ENCODE data around the gene TAF5L. TPM values are rescaled to one million over a fixed set of nuclear protein-coding genes. Genes with fewer than 3 reads are reported as not detected.
"Not testable (repeated sequence)": the region's sequence is repeated elsewhere in the genome, so short reads cannot be mapped to it uniquely, and the experiment has no call there.

Gene TAF5L
- total RNA-seq, 2 donors from 2014 or later: 18.9 to 21.7 TPM

- H3K4me3 Mint-ChIP-seq: no peak overlapping the region
- no peaks in the 10 kb centered on the region for H3K9me3 Mint-ChIP-seq
- no peak overlapping the region for H3K27ac Mint-ChIP-seq
- no peaks in the 10 kb centered on the region for H3K27me3 Mint-ChIP-seq (ENCODE audit: low read depth)
- peak; percentile 60 to 69 for ATAC-seq (replicated peaks in 1 of 2)
- H3K36me3 Mint-ChIP-seq (ENCODE audit: insufficient read depth in 2 of 2): no peaks in the 10 kb centered on the region
- no peak for DNase-seq
- H3K4me1 Mint-ChIP-seq (ENCODE audit: low read depth): peaks cover 52% of the 10 kb centered on the region
Measured at GRCh38 chr1:229619002-229619401, 6.9 kb downstream of the TAF5L start.

DNA sequence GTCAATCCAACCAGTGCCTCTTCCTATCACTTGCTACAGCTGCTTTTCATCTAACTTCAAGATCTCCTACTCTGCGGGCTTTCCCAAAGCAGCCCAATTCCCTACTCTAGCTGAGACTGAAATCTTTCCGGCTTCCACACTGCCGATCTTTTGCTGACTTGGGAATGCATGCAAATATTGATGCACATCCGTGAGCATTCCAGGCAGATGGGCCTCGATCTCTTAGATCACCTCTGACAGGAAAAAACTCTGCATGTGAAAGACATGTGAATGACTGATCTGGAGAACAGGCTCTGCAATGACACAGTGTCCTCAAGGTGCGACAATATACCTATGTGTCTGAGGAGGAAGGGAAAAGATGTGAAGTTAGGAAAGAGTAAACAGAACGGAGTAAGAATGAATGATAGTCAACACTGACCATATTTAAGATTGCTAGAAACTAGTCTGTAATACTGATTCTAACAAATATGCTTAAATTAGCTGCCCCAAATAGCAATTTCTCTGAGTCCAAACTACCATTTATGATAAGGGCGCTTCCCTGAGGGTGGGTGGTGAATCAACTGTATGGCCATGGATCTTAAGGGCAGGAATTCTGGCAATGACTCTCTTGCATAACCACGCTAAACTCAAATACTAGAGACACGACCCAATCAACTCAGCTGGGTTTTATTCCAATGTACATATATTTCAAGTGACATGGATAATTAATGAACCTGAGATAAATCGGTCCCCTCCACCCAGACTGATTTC is 8.4 kb downstream of the TAF5L start:
- ATAC-seq (replicated peaks in 1 of 2): no peak
- no peak overlapping the region for H3K4me3 Mint-ChIP-seq
- no peaks in the 10 kb centered on the region for H3K27me3 Mint-ChIP-seq (ENCODE audit: low read depth)
- no peaks in the 10 kb centered on the region for H3K9me3 Mint-ChIP-seq
- H3K36me3 Mint-ChIP-seq (ENCODE audit: insufficient read depth in 2 of 2): peaks cover 3 to 9% of the 10 kb centered on the region in 2 donors
- H3K4me1 Mint-ChIP-seq (ENCODE audit: low read depth): peaks cover 37% of the 10 kb centered on the region
- DNase-seq: no peak
- H3K27ac Mint-ChIP-seq: no peak overlapping the region

- Mint-ChIP-seq H3K4me3 (no peak overlapping the region), H3K9me3 (no peaks in the 10 kb centered on the region), H3K36me3 (ENCODE audit: insufficient read depth in 2 of 2) (peaks cover 3 to 14% of the 10 kb centered on the region in 2 donors), H3K27ac (no peak overlapping the region), H3K27me3 (ENCODE audit: low read depth) (no peaks in the 10 kb centered on the region), H3K4me1 (ENCODE audit: low read depth) (peaks cover 11% of the 10 kb centered on the region)
- ATAC-seq (replicated peaks in 1 of 2) (no peak), DNase-seq (no peak)
Measured at GRCh38 chr1:229614701-229615100, 11.2 kb downstream of the TAF5L start.

- H3K27me3 Mint-ChIP-seq (ENCODE audit: low read depth): no peaks in the 10 kb centered on the region
- no peak for ATAC-seq (replicated peaks in 1 of 2)
- no peak overlapping the region for H3K27ac Mint-ChIP-seq
- H3K9me3 Mint-ChIP-seq: no peaks in the 10 kb centered on the region
- H3K36me3 Mint-ChIP-seq (ENCODE audit: insufficient read depth in 2 of 2): peaks cover 3 to 19% of the 10 kb centered on the region in 2 donors
- no peak overlapping the region for H3K4me3 Mint-ChIP-seq
- DNase-seq: no peak
- H3K4me1 Mint-ChIP-seq (ENCODE audit: low read depth): peaks cover 4% of the 10 kb centered on the region
Measured at GRCh38 chr1:229613938-229614337, 12.0 kb downstream of the TAF5L start.

GRCh38 chr1:229608590-229608989 is 17.3 kb downstream of the TAF5L start:
- H3K9me3 Mint-ChIP-seq: no peaks in the 10 kb centered on the region
- H3K4me3 Mint-ChIP-seq: no peak overlapping the region
- H3K27ac Mint-ChIP-seq: no peak overlapping the region
- H3K36me3 Mint-ChIP-seq (ENCODE audit: insufficient read depth in 2 of 2): peaks cover 10 to 30% of the 10 kb centered on the region in 2 donors
- H3K27me3 Mint-ChIP-seq (ENCODE audit: low read depth): no peaks in the 10 kb centered on the region
- ATAC-seq (replicated peaks in 1 of 2): no peak
- H3K4me1 Mint-ChIP-seq (ENCODE audit: low read depth): no peaks in the 10 kb centered on the region
- DNase-seq: no peak

DNA sequence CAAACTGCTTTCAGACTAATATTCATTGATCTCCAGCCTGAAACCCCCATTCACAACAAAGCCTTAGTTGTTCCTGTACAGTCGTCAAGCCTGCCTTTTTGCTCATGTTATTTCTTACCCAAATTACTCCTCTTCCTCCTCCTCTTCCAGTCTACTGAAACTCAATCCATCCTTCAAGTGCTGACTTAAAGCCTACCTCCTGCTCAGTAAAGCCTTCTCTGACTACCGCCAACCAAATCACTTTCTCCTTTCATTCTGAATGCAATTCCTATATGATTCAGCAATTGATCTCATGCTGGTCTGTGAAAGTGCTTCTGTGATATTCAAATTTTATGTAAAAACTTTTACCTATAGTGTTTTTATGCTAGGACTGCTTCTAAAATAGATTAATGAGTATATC is 18.6 kb downstream of the TAF5L start:
- Mint-ChIP-seq H3K4me1 (ENCODE audit: low read depth) (no peaks in the 10 kb centered on the region), H3K4me3 (no peak overlapping the region), H3K36me3 (ENCODE audit: insufficient read depth in 2 of 2) (peaks cover 7 to 25% of the 10 kb centered on the region in 2 donors), H3K27me3 (ENCODE audit: low read depth) (no peaks in the 10 kb centered on the region), H3K27ac (no peak overlapping the region), H3K9me3 (no peaks in the 10 kb centered on the region)
- DNase-seq (no peak), ATAC-seq (replicated peaks in 1 of 2) (peak; percentile 63 to 79)

DNA sequence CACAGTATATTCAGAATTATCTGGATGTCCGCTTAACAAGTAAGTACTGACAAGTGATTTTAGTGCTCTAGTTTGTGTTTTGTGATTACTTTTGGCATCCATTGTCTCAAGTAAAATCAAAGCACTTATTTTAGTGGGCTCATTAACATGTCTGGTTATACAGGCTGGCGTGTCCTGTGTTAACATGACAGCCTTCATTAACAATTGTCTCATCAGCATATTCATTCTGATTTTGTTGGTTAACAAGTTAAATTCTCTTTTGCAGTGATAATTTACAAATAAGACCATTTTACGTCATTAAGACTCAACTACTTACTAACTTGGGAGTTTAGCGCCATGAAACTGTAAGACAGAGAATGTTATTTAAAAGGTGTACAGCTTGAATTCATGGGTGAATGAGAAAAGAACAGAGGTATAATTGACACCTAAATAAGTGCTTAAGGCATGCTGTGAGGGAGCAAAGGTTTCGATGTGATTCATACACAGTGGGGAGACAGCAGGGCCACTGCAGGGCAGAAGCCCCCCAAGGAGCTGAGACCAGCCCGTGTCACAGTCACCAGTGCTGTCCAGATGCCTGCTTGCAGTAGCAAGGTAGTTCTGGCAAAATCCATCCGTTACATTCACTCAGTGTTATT is 22.4 kb downstream of the TAF5L start:
- Mint-ChIP-seq H3K4me3 (no peak overlapping the region), H3K9me3 (no peaks in the 10 kb centered on the region), H3K27ac (no peak overlapping the region), H3K36me3 (ENCODE audit: insufficient read depth in 2 of 2) (peaks cover 12 to 35% of the 10 kb centered on the region in 2 donors), H3K4me1 (ENCODE audit: low read depth) (peaks cover 7% of the 10 kb centered on the region), H3K27me3 (ENCODE audit: low read depth) (no peaks in the 10 kb centered on the region)
- no peak for ATAC-seq (replicated peaks in 1 of 2)
- no peak for DNase-seq

DNA sequence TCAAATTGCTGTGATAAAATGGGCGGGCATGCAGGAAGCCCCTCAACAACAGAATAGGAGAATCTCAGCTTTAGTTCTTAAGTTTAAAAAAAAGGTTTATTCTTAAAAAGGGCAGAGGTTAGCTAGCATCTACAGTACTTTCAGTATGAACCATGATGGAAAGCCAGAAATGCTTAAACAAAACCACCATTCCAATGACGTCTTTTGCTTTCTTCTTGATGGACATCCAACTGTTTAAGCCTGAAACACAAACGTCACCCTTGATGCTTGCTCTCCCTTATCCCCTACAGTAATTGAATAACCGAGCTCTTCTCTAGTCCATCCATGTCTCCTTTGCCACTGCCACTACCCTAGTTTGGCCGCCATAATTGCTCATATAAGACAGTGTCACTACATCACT is 25.7 kb downstream of the TAF5L start:
- H3K36me3 Mint-ChIP-seq (ENCODE audit: insufficient read depth in 2 of 2): peaks cover 5 to 25% of the 10 kb centered on the region in 2 donors
- H3K4me1 Mint-ChIP-seq (ENCODE audit: low read depth): peaks cover 22% of the 10 kb centered on the region
- no peak overlapping the region for H3K4me3 Mint-ChIP-seq
- DNase-seq (no peak), ATAC-seq (replicated peaks in 1 of 2) (peak in 1 of 2 donors; percentile 68)
- H3K27ac Mint-ChIP-seq: peak overlapping the region; percentile 16
- H3K9me3 Mint-ChIP-seq: no peaks in the 10 kb centered on the region
- no peaks in the 10 kb centered on the region for H3K27me3 Mint-ChIP-seq (ENCODE audit: low read depth)

- no peak for DNase-seq
- peaks cover 22% of the 10 kb centered on the region for H3K4me1 Mint-ChIP-seq (ENCODE audit: low read depth)
- H3K9me3 Mint-ChIP-seq: no peaks in the 10 kb centered on the region
- H3K27ac Mint-ChIP-seq: no peak overlapping the region
- H3K36me3 Mint-ChIP-seq (ENCODE audit: insufficient read depth in 2 of 2): peaks cover 5 to 25% of the 10 kb centered on the region in 2 donors
- no peaks in the 10 kb centered on the region for H3K27me3 Mint-ChIP-seq (ENCODE audit: low read depth)
- ATAC-seq (replicated peaks in 1 of 2): no peak
- H3K4me3 Mint-ChIP-seq: no peak overlapping the region
Measured at GRCh38 chr1:229599218-229599954, 26.5 kb downstream of the TAF5L start.

- H3K4me3 Mint-ChIP-seq: no peak overlapping the region
- H3K36me3 Mint-ChIP-seq (ENCODE audit: insufficient read depth in 2 of 2): peaks cover 7 to 31% of the 10 kb centered on the region in 2 donors
- H3K27ac Mint-ChIP-seq: no peak overlapping the region
- peaks cover 22% of the 10 kb centered on the region for H3K4me1 Mint-ChIP-seq (ENCODE audit: low read depth)
- H3K9me3 Mint-ChIP-seq: no peaks in the 10 kb centered on the region
- no peaks in the 10 kb centered on the region for H3K27me3 Mint-ChIP-seq (ENCODE audit: low read depth)
- no peak for DNase-seq
- no peak for ATAC-seq (replicated peaks in 1 of 2)
Measured at GRCh38 chr1:229597877-229598276, 28.0 kb downstream of the TAF5L start.

GRCh38 chr1:229596925-229597699 is 28.8 kb downstream of the TAF5L start:
- Mint-ChIP-seq H3K27ac (peak overlapping the region; percentile 72), H3K4me3 (peak overlapping the region in 1 of 2 donors; percentile 18), H3K9me3 (no peaks in the 10 kb centered on the region), H3K4me1 (ENCODE audit: low read depth) (peaks cover 22% of the 10 kb centered on the region), H3K27me3 (ENCODE audit: low read depth) (no peaks in the 10 kb centered on the region), H3K36me3 (ENCODE audit: insufficient read depth in 2 of 2) (peaks cover 7 to 26% of the 10 kb centered on the region in 2 donors)
- DNase-seq (no peak), ATAC-seq (replicated peaks in 1 of 2) (no peak)

GRCh38 chr1:229595876-229596275 is 30.0 kb downstream of the TAF5L start:
- DNase-seq; H3K4me3 Mint-ChIP-seq; H3K9me3 Mint-ChIP-seq; H3K27ac Mint-ChIP-seq; ATAC-seq (replicated peaks in 1 of 2); H3K27me3 Mint-ChIP-seq (ENCODE audit: low read depth): not testable (repeated sequence)
- H3K4me1 Mint-ChIP-seq (ENCODE audit: low read depth): peaks cover 22% of the 10 kb centered on the region
- peaks cover 5 to 18% of the 10 kb centered on the region in 2 donors for H3K36me3 Mint-ChIP-seq (ENCODE audit: insufficient read depth in 2 of 2)

Data from activated T-cell treated with anti-CD3 and anti-CD28 coated beads, Interleukin-2, amount 50 U/mL, for 72 hours (primary cell).